NCI-H2107 treated with DMSO at 0.1 percent for 48 hours (cell line): ENCODE measurements around the gene CXCL12.

Experiments
- DNase-seq: peaks from one replicate; lab custom pipeline; 2025; ENCODE audit not compliant: unreplicated experiment; lab: John Stamatoyannopoulos, UW

Gene CXCL12

GRCh38 chr10:44399659-44400451 lies 15.0 kb upstream of the CXCL12 start:
- DNase-seq: no peak

- no peak for DNase-seq
Measured at GRCh38 chr10:44398747-44399658, 14.1 kb upstream of the CXCL12 start.

GRCh38 chr10:44398271-44398670 lies 13.4 kb upstream of the CXCL12 start:
- no peak for DNase-seq

- DNase-seq: no peak
Measured at GRCh38 chr10:44397476-44398225, 12.8 kb upstream of the CXCL12 start.

GRCh38 chr10:44396671-44397191 lies 11.8 kb upstream of the CXCL12 start:
- no peak for DNase-seq

GRCh38 chr10:44395902-44396670 lies 11.2 kb upstream of the CXCL12 start:
- DNase-seq: no peak

GRCh38 chr10:44395396-44395795 lies 10.5 kb upstream of the CXCL12 start:
- DNase-seq: no peak

GRCh38 chr10:44394696-44395381 lies 9.9 kb upstream of the CXCL12 start:
- no peak for DNase-seq

GRCh38 chr10:44393834-44394547 lies 9.1 kb upstream of the CXCL12 start:
- no peak for DNase-seq

- DNase-seq: no peak
Measured at GRCh38 chr10:44393051-44393630, 8.2 kb upstream of the CXCL12 start.

GRCh38 chr10:44392420-44392819 lies 7.5 kb upstream of the CXCL12 start:
- no peak for DNase-seq

- no peak for DNase-seq
Measured at GRCh38 chr10:44391981-44392380, 7.1 kb upstream of the CXCL12 start.

- DNase-seq: no peak
Measured at GRCh38 chr10:44390585-44391072, 5.7 kb upstream of the CXCL12 start.

GRCh38 chr10:44389556-44389955 lies 4.7 kb upstream of the CXCL12 start:
- DNase-seq: no peak

GRCh38 chr10:44389150-44389549 lies 4.3 kb upstream of the CXCL12 start:
- no peak for DNase-seq

GRCh38 chr10:44388641-44389040 lies 3.7 kb upstream of the CXCL12 start:
- DNase-seq: no peak

GRCh38 chr10:44387853-44388251 lies 3.0 kb upstream of the CXCL12 start:
- DNase-seq: no peak

- no peak for DNase-seq
Measured at GRCh38 chr10:44386546-44387052, 1.7 kb upstream of the CXCL12 start.
